HG02623 (cell line): ENCODE measurements around the gene ADGRV1.

ENCODE experiments used
- ATAC-seq: cut with Tn5 transposase; IDR thresholded peaks from one replicate; pipeline ENCODE4 v1.9.1; 2021; ENCODE audit warnings: moderate library complexity; ENCODE audit not compliant: unreplicated experiment

The ADGRV1 gene

GRCh38 chr5:91144491-91145332, 586.1 kb downstream of the ADGRV1 start:
- ATAC-seq, result no peak

- ATAC-seq, result no peak
Measured at GRCh38 chr5:91145333-91145620, 586.7 kb downstream of the ADGRV1 start.

- ATAC-seq, result no peak
Measured at GRCh38 chr5:91146230-91146629, 587.6 kb downstream of the ADGRV1 start.

GRCh38 chr5:91146905-91147600, 588.5 kb downstream of the ADGRV1 start:
- ATAC-seq, result no peak

- no peak for ATAC-seq
Measured at GRCh38 chr5:91150234-91150633, 591.6 kb downstream of the ADGRV1 start.

- no peak for ATAC-seq
Measured at GRCh38 chr5:91150636-91151035, 592.0 kb downstream of the ADGRV1 start.

GRCh38 chr5:91151947-91152346, 593.4 kb downstream of the ADGRV1 start:
- no peak for ATAC-seq

- ATAC-seq, result no peak
Measured at GRCh38 chr5:91154338-91154737, 595.7 kb downstream of the ADGRV1 start.

- no peak for ATAC-seq
Measured at GRCh38 chr5:91155274-91155673, 596.7 kb downstream of the ADGRV1 start.

GRCh38 chr5:91156242-91156641, 597.6 kb downstream of the ADGRV1 start:
- no peak for ATAC-seq

- no peak for ATAC-seq
Measured at GRCh38 chr5:91158011-91158410, 599.4 kb downstream of the ADGRV1 start.

GRCh38 chr5:91159647-91160046, 601.0 kb downstream of the ADGRV1 start:
- no peak for ATAC-seq

- ATAC-seq, result no peak
Measured at GRCh38 chr5:91160714-91161285, 602.2 kb downstream of the ADGRV1 start.

- peak; percentile 99 for ATAC-seq
Measured at GRCh38 chr5:91162534-91163381, 604.2 kb downstream of the ADGRV1 start.

- ATAC-seq, result no peak
Measured at GRCh38 chr5:91164424-91164823, 605.8 kb downstream of the ADGRV1 start.

- no peak for ATAC-seq
Measured at GRCh38 chr5:91166059-91166807, 607.6 kb downstream of the ADGRV1 start.

GRCh38 chr5:91168859-91169258, 610.3 kb downstream of the ADGRV1 start:
- ATAC-seq, result no peak

GRCh38 chr5:91170266-91170665, 611.7 kb downstream of the ADGRV1 start:
- ATAC-seq, result no peak

- no peak for ATAC-seq
Measured at GRCh38 chr5:91171322-91171721, 612.7 kb downstream of the ADGRV1 start.

- no peak for ATAC-seq
Measured at GRCh38 chr5:91174396-91174795, 615.8 kb downstream of the ADGRV1 start.

GRCh38 chr5:91175708-91176107, 617.1 kb downstream of the ADGRV1 start:
- no peak for ATAC-seq
